ENCODE results near the gene SLITRK1. TPM values are rescaled to one million over a fixed set of nuclear protein-coding genes. Genes with fewer than 3 reads are reported as not detected.

SLITRK1 gene
- total RNA-seq, 1 donor from 2014 or later, result 0.12 TPM

- no peak for DNase-seq (ENCODE audit: low spot score)
Measured at GRCh38 chr13:83867708-83868107, 14.6 kb downstream of the SLITRK1 start.

GRCh38 chr13:83865161-83866137, 16.8 kb downstream of the SLITRK1 start:
- DNase-seq (ENCODE audit: low spot score), result no peak

DNA sequence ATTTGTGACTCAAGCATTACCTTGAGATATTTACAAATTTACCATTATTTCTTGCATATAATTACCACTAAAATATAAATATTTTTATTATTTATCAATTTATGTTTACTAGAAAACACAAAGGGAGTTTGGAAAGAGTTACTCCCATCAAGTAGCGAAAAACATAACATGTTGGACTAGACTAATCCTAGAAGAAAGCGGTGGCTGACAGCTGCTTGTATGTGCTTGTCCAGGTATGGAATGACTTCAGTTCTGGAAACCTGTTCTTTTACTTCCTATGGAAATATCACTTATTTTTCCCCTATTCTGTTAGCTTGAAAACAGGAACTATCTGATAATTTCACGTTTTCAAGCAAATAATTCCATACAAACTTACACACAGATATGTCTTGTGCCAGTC, 28.5 kb downstream of the SLITRK1 start:
- DNase-seq (ENCODE audit: low spot score), result no peak

- no peak for DNase-seq (ENCODE audit: low spot score)
Measured at GRCh38 chr13:83845106-83845505, 37.2 kb downstream of the SLITRK1 start.

GRCh38 chr13:83839146-83839545, 43.1 kb downstream of the SLITRK1 start:
- DNase-seq (ENCODE audit: low spot score), result no peak

- DNase-seq (ENCODE audit: low spot score), result no peak
Measured at GRCh38 chr13:83831796-83832195, 50.5 kb downstream of the SLITRK1 start.

DNA sequence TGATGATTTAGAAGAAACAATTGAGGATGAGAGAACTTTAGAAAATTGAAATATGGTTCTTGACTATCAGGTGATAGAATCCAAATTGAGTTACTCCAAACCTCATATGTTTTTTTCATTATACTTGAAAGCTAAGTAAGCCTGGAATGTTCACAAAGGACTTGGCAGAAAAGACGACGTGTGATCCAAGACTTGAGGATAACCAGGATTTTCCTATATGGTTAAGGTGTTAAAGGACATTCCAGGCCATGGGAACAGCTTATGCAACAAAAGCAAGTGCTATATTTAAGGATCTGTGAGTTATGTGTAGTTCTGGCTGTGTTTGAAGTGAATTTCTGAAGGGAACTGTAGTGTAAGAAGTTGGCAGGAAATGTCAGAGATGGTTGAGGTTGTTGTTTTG, 52.5 kb downstream of the SLITRK1 start:
- DNase-seq (ENCODE audit: low spot score), result no peak

- DNase-seq (ENCODE audit: low spot score), result no peak
Measured at GRCh38 chr13:83827338-83827737, 54.9 kb downstream of the SLITRK1 start.
